Endothelial cell of umbilical vein (primary cell): ENCODE measurements around the gene FOXL1.

ENCODE experiments used
- EZH2 ChIP-seq: IDR thresholded peaks from 2 replicates; pipeline ENCODE4 v1.6.1; 2012; ENCODE audit warnings: borderline replicate concordance, low read depth, mild to moderate bottlenecking, moderate library complexity, low read length, inconsistent platforms; ENCODE audit not compliant: severe bottlenecking
- MYC ChIP-seq: IDR thresholded peaks from one replicate; pipeline ENCODE4 v1.6.1; 2011; ENCODE audit warnings: mild to moderate bottlenecking, low read depth, low read length
- POLR2A ChIP-seq: IDR thresholded peaks from 2 replicates; pipeline ENCODE4 v1.6.1; 2012; ENCODE audit warnings: low read depth, mild to moderate bottlenecking, control low read depth, low read length
- POLR2AphosphoS5 ChIP-seq: IDR thresholded peaks from 2 replicates; pipeline ENCODE4 v1.6.1; 2012; ENCODE audit warnings: low read depth, mild to moderate bottlenecking, control low read depth, low read length, moderate library complexity; ENCODE audit not compliant: insufficient read depth
- TF ChIP-seq, protein P1 (sequence below), 2 donors: IDR thresholded peaks; 1 replicate in 1 of 2; 2 replicates in 1 of 2; pipeline ENCODE4 v1.5.1; 2011; ENCODE audit warnings: low read length in 2 of 2, mild to moderate bottlenecking in 2 of 2, moderate library complexity in 2 of 2, control low read depth in 1 of 2, inconsistent platforms in 1 of 2, low read depth in 1 of 2; ENCODE audit not compliant: insufficient read depth in 1 of 2; ENCODE audit errors: extremely low read depth in 1 of 2
- TF ChIP-seq, protein P2 (sequence below): IDR thresholded peaks from 2 replicates; pipeline ENCODE4 v1.6.1; 2011; ENCODE audit not compliant: insufficient read depth, insufficient read length

DNA sequence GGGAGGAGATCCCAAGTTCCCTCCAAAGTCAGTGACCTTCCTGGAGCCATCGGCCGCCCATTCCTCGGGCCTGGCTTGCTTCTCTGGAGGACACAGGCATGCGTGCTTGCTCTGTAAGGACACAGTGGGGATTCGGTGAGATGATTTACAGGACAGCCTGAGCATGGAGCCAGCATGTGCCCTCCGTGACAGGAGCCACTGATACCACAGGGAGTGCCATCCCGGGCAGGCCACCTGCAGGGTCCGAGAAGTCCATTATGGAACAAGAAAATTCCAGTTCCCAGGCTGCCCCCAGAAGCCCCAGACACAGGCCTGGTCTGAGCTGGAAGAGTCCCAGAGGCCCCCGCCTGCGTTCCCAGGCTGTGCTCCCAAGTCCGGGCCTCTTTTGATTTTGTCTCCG, 47.9 kb downstream of the FOXL1 start:
- TF ChIP-seq MYC (no peak), EZH2 (no peak), POLR2AphosphoS5 (no peak), POLR2A (no peak)
- TF ChIP-seq, protein P1, sequence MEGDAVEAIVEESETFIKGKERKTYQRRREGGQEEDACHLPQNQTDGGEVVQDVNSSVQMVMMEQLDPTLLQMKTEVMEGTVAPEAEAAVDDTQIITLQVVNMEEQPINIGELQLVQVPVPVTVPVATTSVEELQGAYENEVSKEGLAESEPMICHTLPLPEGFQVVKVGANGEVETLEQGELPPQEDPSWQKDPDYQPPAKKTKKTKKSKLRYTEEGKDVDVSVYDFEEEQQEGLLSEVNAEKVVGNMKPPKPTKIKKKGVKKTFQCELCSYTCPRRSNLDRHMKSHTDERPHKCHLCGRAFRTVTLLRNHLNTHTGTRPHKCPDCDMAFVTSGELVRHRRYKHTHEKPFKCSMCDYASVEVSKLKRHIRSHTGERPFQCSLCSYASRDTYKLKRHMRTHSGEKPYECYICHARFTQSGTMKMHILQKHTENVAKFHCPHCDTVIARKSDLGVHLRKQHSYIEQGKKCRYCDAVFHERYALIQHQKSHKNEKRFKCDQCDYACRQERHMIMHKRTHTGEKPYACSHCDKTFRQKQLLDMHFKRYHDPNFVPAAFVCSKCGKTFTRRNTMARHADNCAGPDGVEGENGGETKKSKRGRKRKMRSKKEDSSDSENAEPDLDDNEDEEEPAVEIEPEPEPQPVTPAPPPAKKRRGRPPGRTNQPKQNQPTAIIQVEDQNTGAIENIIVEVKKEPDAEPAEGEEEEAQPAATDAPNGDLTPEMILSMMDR (IDR thresholded peaks at IDR 0.05; ENCODE audit: extremely low read depth in 1 of 2, insufficient read depth in 1 of 2, low read depth in 1 of 2, low read length in 2 of 2), result no peak
- TF ChIP-seq, protein P2, sequence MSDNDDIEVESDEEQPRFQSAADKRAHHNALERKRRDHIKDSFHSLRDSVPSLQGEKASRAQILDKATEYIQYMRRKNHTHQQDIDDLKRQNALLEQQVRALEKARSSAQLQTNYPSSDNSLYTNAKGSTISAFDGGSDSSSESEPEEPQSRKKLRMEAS, result no peak
